HG02884 (cell line): ENCODE data around the gene CPED1.
"Not testable (repeated sequence)": the region's sequence is repeated elsewhere in the genome, so short reads cannot be mapped to it uniquely, and the experiment has no call there.

Experiments used
- ATAC-seq: cut with Tn5 transposase; IDR thresholded peaks from one replicate; pipeline ENCODE4 v1.9.1; 2021; ENCODE audit warnings: mild to moderate bottlenecking, moderate library complexity; ENCODE audit not compliant: unreplicated experiment

The CPED1 gene

GRCh38 chr7:121083790-121084251, 95.3 kb downstream of the CPED1 start:
- no peak for ATAC-seq

GRCh38 chr7:121084256-121084655, 95.7 kb downstream of the CPED1 start:
- ATAC-seq = no peak

- ATAC-seq = no peak
Measured at GRCh38 chr7:121084748-121085336, 96.3 kb downstream of the CPED1 start.

- ATAC-seq = no peak
Measured at GRCh38 chr7:121085922-121086321, 97.4 kb downstream of the CPED1 start.

GRCh38 chr7:121088870-121089269, 100.4 kb downstream of the CPED1 start:
- no peak for ATAC-seq

GRCh38 chr7:121094829-121095228, 106.3 kb downstream of the CPED1 start:
- ATAC-seq = no peak

- no peak for ATAC-seq
Measured at GRCh38 chr7:121097577-121097976, 109.1 kb downstream of the CPED1 start.

- ATAC-seq = no peak
Measured at GRCh38 chr7:121099572-121099971, 111.1 kb downstream of the CPED1 start.

- ATAC-seq = no peak
Measured at GRCh38 chr7:121101083-121101482, 112.6 kb downstream of the CPED1 start.

GRCh38 chr7:121101621-121102020, 113.1 kb downstream of the CPED1 start:
- no peak for ATAC-seq

- ATAC-seq = no peak
Measured at GRCh38 chr7:121102619-121103018, 114.1 kb downstream of the CPED1 start.

GRCh38 chr7:121103086-121103485, 114.6 kb downstream of the CPED1 start:
- no peak for ATAC-seq

GRCh38 chr7:121103579-121103978, 115.1 kb downstream of the CPED1 start:
- no peak for ATAC-seq

- ATAC-seq = no peak
Measured at GRCh38 chr7:121105262-121105661, 116.8 kb downstream of the CPED1 start.

GRCh38 chr7:121107923-121108498, 119.5 kb downstream of the CPED1 start:
- ATAC-seq = peak; percentile 92

- no peak for ATAC-seq
Measured at GRCh38 chr7:121109145-121109544, 120.6 kb downstream of the CPED1 start.

- ATAC-seq = no peak
Measured at GRCh38 chr7:121113288-121113687, 124.8 kb downstream of the CPED1 start.

- ATAC-seq = no peak
Measured at GRCh38 chr7:121116396-121116795, 127.9 kb downstream of the CPED1 start.

GRCh38 chr7:121119047-121119446, 130.5 kb downstream of the CPED1 start:
- ATAC-seq = no peak

- ATAC-seq = no peak
Measured at GRCh38 chr7:121123032-121123431, 134.5 kb downstream of the CPED1 start.

GRCh38 chr7:121125454-121125853, 136.9 kb downstream of the CPED1 start:
- ATAC-seq = not testable (repeated sequence)

GRCh38 chr7:121126201-121126600, 137.7 kb downstream of the CPED1 start:
- ATAC-seq = no peak
